Neuronal stem cell (in vitro differentiated cells): ENCODE results near the gene ST3GAL4.
A peak's percentile ranks its signal among the peaks of the same experiment; 100 is the strongest.

Source experiments
- DNase-seq: peaks from one replicate; pipeline ENCODE4 v3.0.0-alpha.2; 2013; ENCODE audit warnings: low spot score
- H2AFZ ChIP-seq: one replicate; pipeline ENCODE4 v1.6.1; 2013; ENCODE audit warnings: mild to moderate bottlenecking, low read length, inconsistent platforms
- H2AK5ac ChIP-seq: 2 replicates; pipeline ENCODE4 v1.6.1; 2013; ENCODE audit warnings: low read depth, mild to moderate bottlenecking, inconsistent platforms, low read length, moderate library complexity, mixed read lengths
- H2BK120ac ChIP-seq: 2 replicates; pipeline ENCODE4 v1.6.1; 2013; ENCODE audit warnings: low read depth, mild to moderate bottlenecking, inconsistent platforms, low read length, moderate library complexity, mixed read lengths
- H2BK12ac ChIP-seq: one replicate; pipeline ENCODE4 v1.6.1; 2013; ENCODE audit warnings: low read length, inconsistent platforms
- H2BK15ac ChIP-seq: 2 replicates; pipeline ENCODE4 v1.6.1; 2013; ENCODE audit warnings: mild to moderate bottlenecking, low read length, inconsistent platforms, mixed read lengths
- H2BK5ac ChIP-seq: one replicate; pipeline ENCODE4 v1.6.1; 2013; ENCODE audit warnings: inconsistent platforms, mild to moderate bottlenecking, low read length, moderate library complexity
- H3K14ac ChIP-seq: one replicate; pipeline ENCODE4 v1.6.1; 2013; ENCODE audit warnings: low read length, inconsistent platforms
- H3K18ac ChIP-seq: 2 replicates; pipeline ENCODE4 v1.6.1; 2013; ENCODE audit warnings: low read length, inconsistent platforms
- H3K23ac ChIP-seq: 2 replicates; pipeline ENCODE4 v1.6.1; 2013; ENCODE audit warnings: low read depth, mild to moderate bottlenecking, mixed read lengths, low read length, inconsistent platforms; ENCODE audit not compliant: poor library complexity
- H3K27ac ChIP-seq: replicated peaks from 3 replicates; pipeline ENCODE4 v1.5.1; 2013; ENCODE audit warnings: low read length, inconsistent platforms
- H3K27me3 ChIP-seq, 3 experiments: 2 replicates each; pipeline ENCODE4 v1.6.1; 2013; ENCODE audit warnings: low read length in 3 of 3, mild to moderate bottlenecking in 2 of 3, inconsistent platforms in 1 of 3, low read depth in 1 of 3, mixed read lengths in 1 of 3, moderate library complexity in 1 of 3; ENCODE audit not compliant: control insufficient read depth in 3 of 3, insufficient read depth in 3 of 3
- H3K36me3 ChIP-seq, 2 donors: replicated peaks in 1 of 2; 2 replicates each; pipeline ENCODE4 v1.6.1; 2013; ENCODE audit warnings: low read length in 2 of 2; ENCODE audit not compliant: control insufficient read depth in 2 of 2, insufficient read depth in 2 of 2
- H3K4ac ChIP-seq: 2 replicates; pipeline ENCODE4 v1.6.1; 2013; ENCODE audit warnings: inconsistent platforms, mild to moderate bottlenecking, low read length, moderate library complexity
- H3K4me1 ChIP-seq, 2 donors: 1 replicate in 1 of 2; 2 replicates in 1 of 2; pipeline ENCODE4 v1.6.1; 2013; ENCODE audit warnings: low read length in 2 of 2, low read depth in 1 of 2; ENCODE audit not compliant: control insufficient read depth in 2 of 2, insufficient read depth in 1 of 2
- H3K4me2 ChIP-seq: one replicate; pipeline ENCODE4 v1.6.1; 2013; ENCODE audit warnings: mild to moderate bottlenecking, low read length, inconsistent platforms; ENCODE audit not compliant: insufficient read depth, poor library complexity, severe bottlenecking
- H3K4me3 ChIP-seq, 2 donors: 2 replicates each; pipeline ENCODE4 v1.5.1; 2013; ENCODE audit warnings: low read length in 2 of 2, mild to moderate bottlenecking in 2 of 2, inconsistent platforms in 1 of 2, moderate library complexity in 1 of 2
- H3K79me1 ChIP-seq: one replicate; pipeline ENCODE4 v1.6.1; 2013; ENCODE audit warnings: low read depth, mild to moderate bottlenecking, inconsistent platforms, low read length, moderate library complexity
- H3K9ac ChIP-seq: one replicate; pipeline ENCODE4 v1.6.1; 2013; ENCODE audit warnings: mild to moderate bottlenecking, low read depth, low read length, inconsistent platforms; ENCODE audit not compliant: poor library complexity
- H3K9me3 ChIP-seq, 2 donors: replicated peaks in 1 of 2; 2 replicates each; pipeline versions ENCODE3 to v1.6.1; 2013; ENCODE audit warnings: low read length in 2 of 2, mild to moderate bottlenecking in 2 of 2, inconsistent platforms in 1 of 2, low read depth in 1 of 2, mixed read lengths in 1 of 2, moderate library complexity in 1 of 2; ENCODE audit not compliant: control insufficient read depth in 2 of 2, insufficient read depth in 1 of 2
- H4K8ac ChIP-seq: one replicate; pipeline ENCODE4 v1.6.1; 2013; ENCODE audit warnings: low read depth, mild to moderate bottlenecking, inconsistent platforms, low read length, moderate library complexity
- H4K91ac ChIP-seq: one replicate; pipeline ENCODE4 v1.6.1; 2013; ENCODE audit warnings: low read length, low read depth, mild to moderate bottlenecking, inconsistent platforms; ENCODE audit not compliant: poor library complexity
- WGBS, 2 donors: extraction: QIAGEN DNeasy Blood & Tissue Kit; methylation state at CpG; one replicate each; pipeline ENCODE4 v1.1.7; 2013; ENCODE audit warnings: missing lambda C conversion rate in 2 of 2, mixed read lengths in 1 of 2; ENCODE audit not compliant: insufficient read length in 2 of 2, insufficient replicate concordance in 1 of 2; ENCODE audit errors: extremely low coverage in 2 of 2; 5-methylcytosine and 5-hydroxymethylcytosine counted together

Gene ST3GAL4

DNA sequence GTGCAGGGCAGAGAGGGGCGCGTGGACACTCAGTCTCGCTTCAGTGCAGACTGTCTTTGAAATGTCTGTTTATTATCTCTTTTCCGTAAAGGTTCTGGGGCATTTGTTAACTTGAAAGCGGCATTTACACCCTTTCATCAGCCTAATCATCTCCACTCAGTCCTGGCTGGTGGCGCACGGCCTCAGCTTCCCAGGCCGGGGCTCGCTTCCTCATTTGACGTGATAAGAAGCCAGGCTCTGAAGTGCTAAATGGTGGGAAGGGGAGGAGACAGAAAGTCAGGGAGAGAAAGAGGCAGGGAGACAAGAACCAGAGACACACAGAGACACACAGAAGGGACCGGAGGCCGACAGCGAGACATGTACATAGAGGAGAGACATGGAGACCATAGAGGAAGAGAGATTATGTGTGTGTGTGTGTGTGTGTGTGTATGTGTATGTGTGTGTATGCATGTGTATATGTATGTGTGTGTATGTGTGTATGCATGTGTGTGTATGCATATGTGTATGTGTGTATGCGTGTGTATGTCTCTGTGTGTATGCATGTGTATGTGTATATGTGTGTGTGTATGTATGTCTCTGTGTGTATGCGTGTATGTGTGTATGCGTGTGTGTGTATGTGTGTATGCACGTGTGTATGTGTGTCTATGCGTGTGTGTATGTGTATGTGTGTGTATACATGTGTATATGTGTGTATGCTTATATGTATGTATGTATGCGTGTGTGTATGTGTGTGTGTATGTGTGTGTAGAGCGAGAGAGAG lies 101.5 kb downstream of the ST3GAL4 start:
- no peak overlapping the region for H2BK120ac ChIP-seq
- H4K91ac ChIP-seq: peak overlapping the region; percentile 73
- no peak overlapping the region for H2AFZ ChIP-seq
- no peak for DNase-seq
- H2BK15ac ChIP-seq: peak overlapping the region; percentile 82
- no peak overlapping the region for H2BK12ac ChIP-seq
- no peak overlapping the region for H3K4me2 ChIP-seq
- no peak overlapping the region for H4K8ac ChIP-seq
- no peak overlapping the region for H3K4me3 ChIP-seq
- H3K4me1 ChIP-seq: peaks cover 0 to 12% of the 10 kb centered on the region in 2 donors
- 100% methylated on average over 2 of the region's 20 CpGs; no CpG with 5 or more reads in 1 of the 2 donors for WGBS, 2 donors
- H3K79me1 ChIP-seq: peaks cover 3% of the 10 kb centered on the region
- peaks cover 0 to 22% (median 0%) of the 10 kb centered on the region in 3 experiments for H3K27me3 ChIP-seq
- no peaks in the 10 kb centered on the region for H3K9me3 ChIP-seq
- H2BK5ac ChIP-seq: no peak overlapping the region
- peak overlapping the region; percentile 37 for H2AK5ac ChIP-seq
- H3K36me3 ChIP-seq: no peaks in the 10 kb centered on the region
- no peak overlapping the region for H3K27ac ChIP-seq
- H3K18ac ChIP-seq: no peak overlapping the region
- no peak overlapping the region for H3K14ac ChIP-seq
- H3K9ac ChIP-seq: peak overlapping the region; percentile 60
- H3K4ac ChIP-seq: no peak overlapping the region
- H3K23ac ChIP-seq: peak overlapping the region; percentile 21

DNA sequence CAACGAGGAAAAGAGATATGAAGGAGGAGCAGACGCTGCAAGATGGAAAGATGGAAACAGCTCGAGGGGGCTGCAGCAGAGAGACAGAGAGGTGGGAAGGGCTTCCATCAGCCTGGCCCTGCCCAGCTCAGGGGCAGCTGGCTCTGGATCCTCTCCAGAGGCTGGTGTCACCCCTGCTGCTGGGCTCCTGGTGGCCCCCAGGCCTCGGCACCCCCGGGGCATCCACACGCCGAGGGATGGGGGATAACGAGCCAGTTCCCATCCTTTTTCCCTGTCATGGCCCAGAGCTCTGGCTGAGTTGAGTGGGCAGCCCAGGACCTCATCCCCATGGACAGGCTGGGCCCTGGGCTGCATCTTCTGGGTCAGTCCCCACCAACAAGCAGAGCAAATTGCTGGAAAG lies 102.3 kb downstream of the ST3GAL4 start:
- H2AK5ac ChIP-seq: peak overlapping the region; percentile 29
- no peak overlapping the region for H2BK15ac ChIP-seq
- no peaks in the 10 kb centered on the region for H3K9me3 ChIP-seq
- no peak overlapping the region for H3K4ac ChIP-seq
- no peak overlapping the region for H2BK5ac ChIP-seq
- no peak overlapping the region for H4K91ac ChIP-seq
- H3K36me3 ChIP-seq: no peaks in the 10 kb centered on the region
- H3K4me1 ChIP-seq: peaks cover 0 to 6% of the 10 kb centered on the region in 2 donors
- H3K27ac ChIP-seq: no peak overlapping the region
- no peak overlapping the region for H2AFZ ChIP-seq
- H3K4me2 ChIP-seq: no peak overlapping the region
- peaks cover 3% of the 10 kb centered on the region for H3K79me1 ChIP-seq
- H2BK120ac ChIP-seq: no peak overlapping the region
- H3K18ac ChIP-seq: peak overlapping the region; percentile 16
- H3K9ac ChIP-seq: no peak overlapping the region
- no peak overlapping the region for H2BK12ac ChIP-seq
- no peak overlapping the region for H3K4me3 ChIP-seq
- WGBS, 2 donors: no CpG with 5 or more reads among the region's 8 CpGs
- no peak overlapping the region for H3K14ac ChIP-seq
- no peak overlapping the region for H4K8ac ChIP-seq
- DNase-seq: no peak
- H3K27me3 ChIP-seq: peaks cover 0 to 22% (median 0%) of the 10 kb centered on the region in 3 experiments
- no peak overlapping the region for H3K23ac ChIP-seq

DNA sequence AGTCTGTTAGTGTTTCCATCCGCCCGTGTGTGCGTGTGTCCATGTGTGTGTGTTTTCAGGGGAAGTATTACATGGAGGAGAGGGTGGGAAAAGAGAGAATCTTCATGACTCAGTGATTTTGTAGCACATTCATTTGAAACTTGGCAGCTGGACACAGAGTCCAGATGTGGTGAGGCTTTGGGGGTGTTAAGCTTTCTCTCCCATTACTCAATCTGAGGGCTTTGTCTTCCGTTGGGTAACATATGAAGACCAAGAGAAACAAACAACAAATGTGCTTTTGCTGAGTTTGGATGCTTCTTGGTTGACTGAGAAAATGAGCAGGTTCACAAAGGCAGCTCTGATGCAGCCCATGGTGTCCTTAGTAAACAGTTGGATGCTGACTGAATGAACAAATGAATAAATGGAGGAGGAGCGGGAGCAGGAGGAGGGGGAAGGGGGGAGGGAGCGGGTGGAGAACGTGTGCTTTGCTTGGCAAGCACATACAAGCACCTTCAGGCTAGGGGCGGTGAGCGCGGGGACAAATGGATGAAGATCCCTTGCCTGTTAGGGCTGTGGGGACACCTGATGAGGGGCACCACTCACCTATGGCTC lies 104.3 kb downstream of the ST3GAL4 start:
- no peak overlapping the region for H3K4me2 ChIP-seq
- H2BK15ac ChIP-seq: no peak overlapping the region
- H3K4ac ChIP-seq: no peak overlapping the region
- WGBS, 2 donors: no CpG with 5 or more reads among the region's 10 CpGs
- no peak overlapping the region for H3K14ac ChIP-seq
- no peak overlapping the region for H2BK12ac ChIP-seq
- no peaks in the 10 kb centered on the region for H3K36me3 ChIP-seq
- H3K4me1 ChIP-seq: peaks cover 0 to 4% of the 10 kb centered on the region in 2 donors
- no peak overlapping the region for H3K27ac ChIP-seq
- H2AFZ ChIP-seq: no peak overlapping the region
- H3K9me3 ChIP-seq: no peaks in the 10 kb centered on the region
- H4K8ac ChIP-seq: no peak overlapping the region
- no peak overlapping the region for H3K4me3 ChIP-seq
- H3K18ac ChIP-seq: peak overlapping the region; percentile 56
- H2BK5ac ChIP-seq: no peak overlapping the region
- no peak overlapping the region for H3K23ac ChIP-seq
- no peak overlapping the region for H4K91ac ChIP-seq
- no peak overlapping the region for H2BK120ac ChIP-seq
- peaks cover 3% of the 10 kb centered on the region for H3K79me1 ChIP-seq
- no peak for DNase-seq
- peaks cover 0 to 21% (median 0%) of the 10 kb centered on the region in 3 experiments for H3K27me3 ChIP-seq
- no peak overlapping the region for H3K9ac ChIP-seq
- H2AK5ac ChIP-seq: peak overlapping the region; percentile 42

- H3K9ac ChIP-seq: no peak overlapping the region
- H3K14ac ChIP-seq: no peak overlapping the region
- peak overlapping the region; percentile 19 for H3K18ac ChIP-seq
- H4K91ac ChIP-seq: peak overlapping the region; percentile 26
- H3K23ac ChIP-seq: peak overlapping the region; percentile 86
- H3K36me3 ChIP-seq: no peaks in the 10 kb centered on the region
- no peak overlapping the region for H2AFZ ChIP-seq
- no peaks in the 10 kb centered on the region for H3K9me3 ChIP-seq
- H3K79me1 ChIP-seq: peaks cover 3% of the 10 kb centered on the region
- no peak overlapping the region for H3K27ac ChIP-seq
- WGBS, 2 donors: no CpG with 5 or more reads among the region's 15 CpGs
- DNase-seq: no peak
- peak overlapping the region; percentile 32 for H2BK5ac ChIP-seq
- peaks cover 0 to 4% of the 10 kb centered on the region in 2 donors for H3K4me1 ChIP-seq
- H3K4ac ChIP-seq: no peak overlapping the region
- no peak overlapping the region for H4K8ac ChIP-seq
- no peak overlapping the region for H3K4me3 ChIP-seq
- peak overlapping the region; percentile 63 for H2BK120ac ChIP-seq
- H2BK12ac ChIP-seq: peak overlapping the region; percentile 30
- peak overlapping the region; percentile 42 for H2AK5ac ChIP-seq
- H3K4me2 ChIP-seq: no peak overlapping the region
- H2BK15ac ChIP-seq: peak overlapping the region; percentile 87
- peaks cover 0 to 29% (median 0%) of the 10 kb centered on the region in 3 experiments for H3K27me3 ChIP-seq
These were observed 105.1 kb downstream of the ST3GAL4 start for GRCh38 chr11:126460417-126461095.
